ENCODE measurements around the gene EPN1.

GRCh38 chr19:55723491-55723890, 48.5 kb downstream of the EPN1 start:
- TF ChIP-seq CTCF (IDR thresholded peaks at IDR 0.05; ENCODE audit: low read depth, low read length, poor library complexity, severe bottlenecking) (no peak), EZH2phosphoT487 (IDR thresholded peaks at IDR 0.05; ENCODE audit: borderline replicate concordance, low read length) (no peak)

All from DOHH2 (cell line).